Fibroblast of the conjunctiva (primary cell): ENCODE data around the gene SBF2.
A peak's percentile ranks its signal among the peaks of the same experiment; 100 is the strongest.
"Not testable (repeated sequence)": the region's sequence is repeated elsewhere in the genome, so short reads cannot be mapped to it uniquely, and the experiment has no call there.

Experiments used
- DNase-seq: peaks from one replicate; pipeline ENCODE4 v3.0.0-alpha.2; 2010; ENCODE audit warnings: low read depth

SBF2 gene

DNA sequence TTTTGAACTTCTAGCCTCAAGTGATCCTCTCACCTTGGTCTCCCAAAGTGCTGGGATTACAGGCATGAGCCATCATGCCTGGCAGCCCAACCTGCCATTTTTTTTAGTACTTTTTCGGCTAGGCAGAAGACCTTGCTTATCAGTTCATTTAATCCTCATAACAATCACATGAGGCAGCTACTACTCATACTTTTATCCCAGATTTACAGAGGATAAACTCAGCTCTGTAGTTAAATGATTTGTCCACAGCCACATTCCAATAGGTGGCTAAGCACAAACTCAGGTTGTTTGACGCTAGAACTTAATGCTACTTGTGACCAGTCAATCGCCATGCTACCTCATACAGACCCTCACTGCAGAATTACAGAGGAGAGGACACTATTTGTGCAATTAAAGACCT is 28.1 kb downstream of the SBF2 start:
- no peak for DNase-seq

DNA sequence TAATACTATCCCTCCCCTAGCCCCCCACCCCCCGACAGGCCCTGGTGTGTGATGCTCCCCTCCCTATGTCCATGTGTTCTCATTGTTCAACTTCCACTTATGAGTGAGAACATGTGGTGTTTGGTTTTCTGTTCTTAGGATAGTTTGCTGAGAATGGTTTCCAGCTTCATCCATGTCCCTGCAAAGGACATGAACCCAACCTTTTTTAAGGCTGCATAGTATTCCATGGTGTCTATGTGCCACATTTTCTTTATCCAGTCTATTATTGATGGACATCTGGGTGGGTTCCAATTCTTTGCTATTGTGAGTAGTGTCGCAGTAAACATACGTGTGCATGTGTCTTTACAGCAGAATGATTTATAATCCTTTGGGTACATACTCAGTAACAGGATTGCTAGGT is 29.3 kb downstream of the SBF2 start:
- DNase-seq, result not testable (repeated sequence)

DNA sequence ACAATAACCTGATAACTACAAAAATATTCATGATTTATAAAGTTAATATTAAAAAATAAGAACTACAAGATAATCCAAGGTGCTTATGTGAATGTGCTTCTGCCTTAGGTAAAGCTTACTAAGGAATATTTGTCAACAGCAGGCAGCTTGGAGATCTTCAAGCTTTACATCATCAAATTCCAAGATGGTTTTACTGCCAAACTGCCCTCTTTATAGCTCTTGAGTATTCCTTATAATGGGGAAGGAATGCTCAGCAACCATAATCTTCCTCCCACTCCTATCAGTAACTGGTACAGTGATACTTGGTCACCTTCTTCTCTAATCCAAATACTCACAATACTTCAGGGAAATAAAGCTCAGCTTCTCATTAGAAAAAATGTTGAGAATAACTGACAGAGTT is 30.1 kb downstream of the SBF2 start:
- DNase-seq, result peak; percentile 5

DNA sequence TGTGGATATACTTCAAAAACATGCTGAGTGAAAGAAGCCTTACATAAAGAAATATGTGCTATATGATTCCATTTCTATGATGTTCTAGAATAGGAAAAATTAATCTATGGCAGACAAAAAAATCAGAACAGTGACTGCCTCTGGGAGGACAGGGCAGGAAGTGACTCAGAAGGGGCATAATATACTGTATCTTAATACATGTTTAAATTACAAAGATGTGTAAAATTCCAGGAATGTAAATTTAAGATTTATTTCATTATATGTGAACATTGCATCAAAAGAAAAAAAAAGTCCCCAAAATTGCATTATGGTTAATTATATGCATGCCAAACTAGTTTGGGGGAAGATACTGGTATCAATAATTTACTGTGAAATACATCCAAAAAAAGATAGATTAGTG is 32.2 kb downstream of the SBF2 start:
- no peak for DNase-seq

DNA sequence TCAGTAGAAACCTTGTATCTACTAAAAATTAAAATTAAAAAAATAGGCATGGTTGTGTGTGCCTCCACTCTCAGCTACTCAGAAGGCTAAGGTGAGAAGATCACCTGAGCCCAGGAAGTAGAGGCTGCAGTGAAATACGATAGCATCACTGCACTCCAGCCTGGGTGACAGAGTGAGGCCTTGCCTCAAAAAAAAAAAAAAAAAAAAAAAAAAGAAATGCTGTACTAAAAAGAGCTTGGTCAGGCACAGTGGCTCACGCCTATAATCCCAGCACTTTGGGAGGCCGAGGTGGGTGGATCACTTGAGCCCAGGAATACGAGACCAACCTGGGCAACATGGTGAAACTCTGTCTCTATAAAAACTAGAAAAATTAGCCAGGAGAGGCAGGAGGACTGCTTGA is 36.5 kb downstream of the SBF2 start:
- no peak for DNase-seq

DNA sequence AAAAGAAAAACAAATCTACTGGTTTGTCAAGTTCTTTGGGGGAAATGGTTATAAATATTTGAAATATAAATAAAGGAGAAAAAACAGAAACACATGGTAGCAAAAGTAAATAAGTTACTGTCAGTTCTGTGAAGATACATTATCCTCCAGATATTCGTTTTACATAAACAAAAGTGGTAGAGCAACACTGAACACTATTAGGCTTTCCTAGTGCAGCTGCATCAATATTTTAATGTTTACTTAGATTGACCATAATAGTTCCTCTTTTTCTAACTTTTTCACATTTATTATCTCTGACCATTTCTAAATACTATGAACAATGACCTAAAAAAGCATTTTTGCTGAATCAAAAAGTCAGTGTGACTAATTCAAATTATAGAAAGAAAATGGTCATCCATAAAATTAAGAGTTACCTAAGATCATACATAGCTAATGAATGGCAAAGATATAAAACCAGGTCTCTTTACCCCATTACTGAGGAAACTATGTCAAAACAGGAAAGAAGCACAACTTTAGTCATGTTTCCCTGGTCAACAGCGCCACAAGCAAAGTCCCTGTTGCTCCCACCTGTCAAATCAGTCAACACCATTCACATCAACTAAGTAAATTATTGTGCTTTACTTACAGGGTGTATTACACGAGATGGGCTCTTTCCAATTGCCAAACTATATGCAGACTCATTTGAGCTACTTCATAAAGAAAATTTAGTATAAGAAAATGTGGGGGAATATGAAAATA is 38.5 kb downstream of the SBF2 start:
- no peak for DNase-seq

DNA sequence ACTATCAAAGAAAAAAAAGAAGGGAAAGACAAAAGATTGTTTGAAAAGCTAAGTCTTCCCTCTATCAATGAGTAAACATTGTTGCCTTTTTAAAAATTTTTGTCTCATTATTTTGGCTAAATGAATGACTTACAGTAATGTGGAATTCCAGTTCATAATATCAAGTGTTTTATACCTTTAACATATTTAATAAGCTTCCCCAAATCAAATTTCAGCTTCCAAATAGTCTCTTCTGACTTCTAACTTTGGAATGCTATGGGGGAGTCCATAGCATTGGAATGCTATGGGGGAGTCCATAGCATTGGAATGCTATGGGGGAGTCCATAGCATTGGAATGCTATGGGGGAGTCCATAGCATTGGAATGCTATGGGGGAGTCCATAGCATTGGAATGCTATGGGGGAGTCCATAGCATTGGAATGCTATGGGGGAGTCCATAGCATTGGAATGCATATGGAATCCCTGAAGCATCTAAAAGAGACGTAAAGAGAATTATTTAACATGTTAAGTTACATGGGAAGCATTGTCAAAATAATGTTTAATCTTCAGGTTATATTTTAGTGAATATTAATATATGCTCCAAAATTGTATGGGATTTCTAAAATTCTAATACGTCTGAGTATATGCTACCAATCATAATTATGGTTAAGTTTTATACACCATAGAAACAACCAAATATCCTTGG is 44.4 kb downstream of the SBF2 start:
- not testable (repeated sequence) for DNase-seq

DNA sequence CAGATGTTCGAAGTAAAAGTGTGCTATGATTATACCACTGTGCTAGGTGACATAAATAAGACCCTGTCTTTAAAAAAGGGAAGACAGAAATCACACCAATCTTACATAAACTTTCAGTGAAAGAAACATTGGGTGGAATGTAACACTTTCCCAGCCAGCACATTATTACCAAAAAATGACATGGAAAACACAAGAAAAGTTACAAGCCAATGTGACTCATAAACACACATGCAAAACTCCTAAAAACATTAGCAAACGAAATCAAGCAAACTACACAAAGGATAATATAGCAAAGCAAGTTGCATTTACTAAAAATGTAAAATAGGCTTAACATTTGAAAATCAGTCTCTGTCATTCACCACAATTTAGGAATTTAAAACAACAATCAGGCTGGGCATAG is 47.0 kb downstream of the SBF2 start:
- DNase-seq, result no peak

DNA sequence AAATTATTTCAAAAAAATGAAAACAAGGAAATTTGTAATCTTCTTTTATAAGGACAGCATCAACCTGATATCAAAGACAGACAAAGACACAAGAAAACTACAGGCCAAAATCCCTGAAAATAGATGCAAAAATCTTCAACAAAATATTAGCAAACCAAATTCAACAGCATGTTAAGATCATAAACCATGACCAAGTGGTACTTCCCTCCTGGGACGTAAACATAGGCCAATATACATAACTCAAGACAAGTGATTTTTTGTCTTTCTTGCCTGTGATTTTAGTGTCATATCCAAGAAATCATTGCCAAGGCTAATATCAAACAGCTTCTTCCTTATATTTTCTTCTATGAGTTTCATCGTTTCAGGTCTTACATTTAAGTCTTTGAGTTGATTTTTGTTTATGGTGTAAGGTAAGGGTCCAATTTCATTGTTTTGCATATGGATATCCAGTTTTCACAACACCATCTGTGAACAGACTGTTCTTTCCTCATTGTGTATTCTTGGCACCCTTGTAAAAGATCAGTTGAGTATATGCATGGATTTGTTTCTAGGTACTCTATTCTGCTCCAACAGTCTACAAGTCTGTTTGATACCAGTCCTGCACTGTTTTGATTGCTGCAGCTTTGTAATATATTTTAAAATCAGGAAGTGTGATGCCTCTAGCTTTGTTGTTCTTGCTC is 50.0 kb downstream of the SBF2 start:
- no peak for DNase-seq

DNA sequence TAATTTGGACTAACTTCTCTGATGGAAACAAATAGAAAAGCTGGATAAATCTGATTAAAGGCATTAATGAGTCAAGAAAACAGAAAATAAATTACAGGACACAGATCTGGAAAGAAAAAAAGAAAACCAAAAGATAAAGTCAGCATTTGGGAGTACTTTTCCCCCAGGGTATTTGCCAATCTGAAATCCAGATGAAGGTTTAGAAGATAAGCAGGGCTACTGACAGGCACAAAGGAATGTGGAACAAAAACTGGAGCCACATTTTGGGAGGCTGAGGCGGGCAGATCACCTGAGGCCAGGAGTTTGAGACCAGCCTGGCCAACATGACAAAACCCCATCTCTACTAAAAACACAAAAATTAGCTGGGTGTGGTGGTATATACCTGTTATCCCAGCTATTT is 57.2 kb downstream of the SBF2 start:
- DNase-seq, result no peak

DNA sequence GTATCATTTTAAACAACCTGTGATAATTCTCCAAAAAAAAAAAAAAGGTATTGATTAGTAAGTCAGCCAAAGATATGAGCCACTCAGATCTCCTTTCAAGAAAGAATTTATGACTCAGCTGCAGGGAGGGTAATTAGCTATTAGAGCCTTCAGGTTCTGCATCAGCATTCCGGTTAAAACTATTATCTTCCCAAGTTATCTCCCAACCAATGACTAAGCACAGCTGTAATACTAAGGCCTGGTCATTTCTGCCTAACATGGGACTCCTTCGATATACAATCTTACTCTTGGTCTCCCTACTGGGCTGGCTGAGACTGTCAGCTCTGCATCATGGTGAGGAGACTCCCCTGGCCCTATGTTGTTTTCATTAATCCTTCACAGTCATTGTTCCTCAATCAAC is 60.4 kb downstream of the SBF2 start:
- DNase-seq, result no peak

DNA sequence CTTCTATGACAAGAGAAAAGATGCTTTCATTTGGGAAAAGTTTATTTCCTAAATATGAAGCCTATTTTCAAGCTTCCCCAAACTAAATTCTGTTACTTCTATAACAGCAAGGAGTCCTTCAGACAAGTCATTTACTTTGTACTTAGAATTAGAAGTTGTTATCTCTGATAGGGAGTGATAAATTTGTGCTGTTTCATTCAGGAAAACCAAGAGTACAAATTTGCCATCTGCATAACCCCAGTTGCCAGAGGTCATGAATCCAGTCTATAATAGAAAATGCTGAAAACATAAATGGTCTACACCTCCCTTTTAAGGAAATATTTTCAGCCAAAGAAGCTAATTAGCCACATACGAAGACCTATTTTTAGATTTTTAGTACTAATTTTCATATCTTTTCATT is 61.3 kb downstream of the SBF2 start:
- no peak for DNase-seq

DNA sequence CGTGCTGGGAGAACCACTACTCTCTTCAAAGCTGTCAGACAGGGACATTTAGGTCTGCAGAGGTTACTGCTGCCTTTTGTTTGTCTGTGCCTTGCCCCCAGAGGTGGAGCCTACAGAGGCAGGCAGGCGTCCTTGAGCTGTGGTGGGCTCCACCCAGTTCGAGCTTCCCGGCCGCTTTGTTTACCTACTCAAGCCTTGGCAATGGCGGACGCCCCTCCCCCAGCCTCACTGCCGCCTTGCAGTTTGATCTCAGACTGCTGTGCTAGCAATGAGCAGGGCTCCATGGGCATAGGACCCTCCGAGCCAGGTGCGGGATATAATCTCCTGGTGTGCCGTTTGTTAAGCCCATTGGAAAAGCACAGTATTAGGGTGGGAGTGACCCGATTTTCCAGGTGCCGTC is 62.2 kb downstream of the SBF2 start:
- DNase-seq, result not testable (repeated sequence)

DNA sequence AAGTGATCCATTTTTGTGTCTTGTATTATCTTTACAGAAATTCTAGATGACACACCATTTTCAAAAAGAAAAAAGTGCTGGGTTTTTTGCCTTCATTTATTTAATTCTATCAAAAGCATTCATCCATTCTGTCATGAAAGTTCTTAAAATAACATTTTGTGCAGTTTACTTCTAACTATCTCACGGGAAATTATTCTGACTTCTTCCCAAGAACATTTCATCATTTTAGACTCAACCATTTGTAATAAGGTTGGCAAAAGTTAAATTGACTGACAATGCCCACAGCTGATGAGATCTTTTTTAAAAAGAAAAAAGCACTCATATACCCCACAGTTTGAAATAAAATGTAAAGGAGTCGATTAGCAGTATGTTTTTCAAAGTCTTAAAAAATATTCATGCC is 68.5 kb downstream of the SBF2 start:
- no peak for DNase-seq

DNA sequence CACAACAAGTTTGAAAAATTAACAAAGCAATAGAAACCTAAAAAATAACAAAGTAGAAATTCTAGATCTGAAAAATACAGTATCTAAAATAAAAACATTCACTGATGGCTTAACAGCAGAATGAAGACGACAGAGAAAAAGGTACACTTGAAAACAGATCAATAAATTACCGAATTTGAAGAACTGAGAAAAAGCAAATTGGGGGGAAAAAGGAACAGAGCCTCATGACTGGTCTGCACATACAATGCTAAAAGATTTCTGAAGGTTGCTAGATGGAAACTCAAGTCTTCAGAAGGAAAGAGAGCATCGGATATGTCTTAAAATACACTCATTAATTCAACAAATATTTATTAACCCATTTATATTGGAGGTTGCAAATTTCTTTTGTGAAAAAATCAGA is 71.6 kb downstream of the SBF2 start:
- DNase-seq, result no peak

DNA sequence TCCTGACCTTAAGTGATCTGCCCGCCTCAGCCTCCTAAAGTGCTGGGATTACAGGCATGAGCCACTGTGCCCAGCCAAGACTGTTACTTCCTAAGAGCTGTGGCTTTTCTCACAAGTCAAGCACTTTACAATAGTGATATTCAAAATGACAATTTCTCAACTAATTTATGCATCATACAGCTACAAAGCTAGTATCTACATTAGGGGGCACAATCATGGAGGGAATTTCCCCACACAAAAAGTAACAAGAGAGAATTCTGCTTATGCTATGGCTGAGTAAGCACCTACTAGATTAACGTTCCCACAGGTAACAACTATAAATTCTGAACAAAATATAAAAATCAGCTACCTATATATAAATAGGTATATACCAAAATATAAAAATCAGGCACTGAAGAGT is 72.7 kb downstream of the SBF2 start:
- DNase-seq, result no peak

DNA sequence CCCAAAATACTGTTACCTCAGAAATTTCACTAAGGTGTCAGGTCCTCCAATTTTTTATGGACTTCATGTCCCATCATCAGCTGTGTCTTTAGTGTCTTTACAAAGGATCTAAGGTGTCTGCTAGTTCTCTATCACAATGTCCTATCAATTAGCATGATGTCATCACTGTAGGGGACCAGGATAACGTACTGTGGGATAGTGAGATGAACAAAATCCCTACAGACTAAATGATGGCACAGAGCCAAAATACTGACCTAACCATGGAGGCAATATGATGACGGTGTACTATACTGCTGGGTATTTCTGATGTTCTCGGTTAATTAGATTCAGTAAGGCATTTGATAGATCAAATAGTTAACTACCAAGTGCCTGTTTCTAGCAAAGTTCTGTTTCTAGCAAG is 82.5 kb downstream of the SBF2 start:
- DNase-seq, result no peak

DNA sequence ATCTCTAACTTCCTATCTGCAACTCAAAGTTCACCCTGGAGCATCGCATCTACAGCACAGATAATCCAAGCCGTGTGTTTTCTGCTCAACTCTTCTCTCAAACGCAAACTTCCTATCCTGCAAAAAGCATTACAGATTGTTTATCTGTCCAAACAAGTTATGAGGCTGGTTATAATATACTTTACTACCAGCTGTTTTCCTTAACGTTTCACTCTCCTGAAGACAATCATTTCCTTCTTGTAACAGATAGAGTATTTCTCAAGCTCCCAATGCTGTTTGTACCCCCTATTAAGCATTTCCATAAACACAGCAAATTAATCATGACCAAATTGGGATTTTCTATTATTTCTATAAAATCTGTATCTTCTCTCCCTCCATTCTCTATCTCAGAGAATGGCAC is 84.7 kb downstream of the SBF2 start:
- no peak for DNase-seq

DNA sequence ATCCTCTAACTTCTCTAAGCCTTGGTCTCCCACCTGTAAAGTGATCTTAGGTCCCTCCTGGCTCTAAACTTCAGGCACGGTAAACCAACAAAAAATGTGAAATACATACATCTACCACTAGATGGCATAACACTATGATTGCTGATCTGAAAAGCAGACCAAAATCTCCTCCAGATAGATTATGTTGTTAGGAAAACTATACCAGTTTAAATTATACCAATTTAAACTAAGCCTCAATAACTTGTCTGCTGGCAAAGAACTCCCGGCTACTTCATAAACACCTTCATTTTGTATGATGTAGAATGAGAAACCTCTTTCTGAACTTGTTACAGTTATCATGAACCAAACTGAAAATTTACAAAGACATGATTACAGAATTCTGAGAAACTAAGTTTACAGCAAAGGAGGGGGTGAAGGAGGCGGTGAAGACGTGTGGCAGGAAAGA is 85.9 kb downstream of the SBF2 start:
- DNase-seq, result peak; percentile 40

DNA sequence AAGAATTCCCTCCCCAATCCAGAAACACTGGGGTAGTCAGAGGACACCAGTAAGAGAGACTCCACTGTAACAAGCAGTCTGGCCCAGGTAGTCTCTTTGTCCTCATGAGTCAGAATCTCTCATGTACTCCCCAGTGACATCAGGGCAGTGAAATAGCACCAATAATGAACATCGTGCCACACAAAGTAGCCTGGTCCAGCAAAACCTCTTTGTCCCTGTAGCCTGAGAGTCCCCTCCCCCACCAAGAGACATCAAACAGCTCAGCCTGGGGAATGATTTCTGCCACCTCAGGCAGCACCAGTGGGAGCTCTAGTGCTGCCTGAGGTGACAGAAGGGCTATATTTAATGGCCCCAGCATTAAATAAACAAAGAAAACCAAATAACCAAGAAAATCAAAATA is 88.1 kb downstream of the SBF2 start:
- no peak for DNase-seq

DNA sequence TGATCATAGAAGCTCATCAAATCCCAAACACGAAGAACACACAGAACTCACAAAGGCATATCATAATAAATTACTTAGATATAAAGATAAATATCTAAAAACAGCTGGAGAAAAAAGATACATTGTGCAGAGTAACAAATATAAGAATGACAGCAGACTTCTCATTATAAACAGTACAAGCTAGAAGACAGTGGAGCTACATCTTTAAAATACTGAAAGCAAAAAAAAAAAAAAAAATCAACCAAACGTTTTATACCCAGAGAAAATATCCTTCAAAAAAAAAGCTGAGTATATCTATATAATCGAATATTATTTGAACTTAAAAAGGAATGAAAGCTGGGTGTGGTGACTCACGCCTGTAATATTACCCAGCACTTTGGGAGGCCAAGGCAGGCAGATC is 90.0 kb downstream of the SBF2 start:
- no peak for DNase-seq

DNA sequence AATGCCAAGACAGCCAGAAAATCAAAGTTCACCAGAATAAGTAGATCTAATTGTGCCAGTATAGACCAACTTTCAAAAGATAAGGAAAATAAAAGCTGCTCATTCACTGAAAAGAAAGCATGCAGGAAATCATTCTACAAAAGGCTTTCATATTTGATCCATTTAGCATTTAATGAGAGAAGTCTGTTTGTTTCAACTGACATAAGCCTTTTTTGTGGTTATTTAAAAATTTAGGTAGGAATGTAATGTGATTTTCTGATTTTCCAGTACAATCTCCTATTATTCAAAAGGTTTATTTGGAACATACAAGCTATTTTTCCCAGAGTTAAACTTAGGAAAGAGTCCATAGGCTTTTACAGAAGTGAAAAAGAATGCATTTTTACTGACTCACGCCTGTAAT is 92.7 kb downstream of the SBF2 start:
- no peak for DNase-seq

DNA sequence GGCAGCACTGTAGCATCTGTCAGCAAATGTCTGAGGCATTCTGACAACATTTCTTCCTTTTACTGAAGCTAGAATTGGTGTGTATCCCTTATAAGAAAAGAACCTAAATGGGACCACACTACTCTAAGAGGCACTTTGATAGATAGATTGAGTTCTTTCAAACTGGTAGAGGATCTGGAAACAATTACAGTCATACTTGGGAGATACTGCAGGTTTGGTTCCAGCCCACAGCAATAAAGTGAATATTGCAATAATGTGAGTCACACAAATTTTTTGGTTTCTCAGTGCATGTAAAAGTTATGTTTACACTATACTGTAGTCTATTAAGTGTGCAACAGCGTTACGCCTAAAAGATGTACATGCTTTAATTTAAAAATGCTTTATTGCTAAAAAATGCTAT is 96.9 kb downstream of the SBF2 start:
- DNase-seq, result peak; percentile 16
